ENCODE results near the gene OXNAD1. TPM values are rescaled to one million over a fixed set of nuclear protein-coding genes. Genes with fewer than 3 reads are reported as not detected.

OXNAD1 gene
- total RNA-seq, 1 experiment from 2014 or later = 18.5 TPM

GRCh38 chr3:16248556-16248955 lies 16.5 kb upstream of the OXNAD1 start:
- ChIA-PET CTCF (interaction anchor here (0.6 to 1.1 kb wide), 5 partner anchors 70 to 1084 kb away, joined by 3 to 15 read pairs (median 7); no protein-coding TSS in a partner anchor), POLR2A (ENCODE audit: unreplicated experiment) (no interaction called here)
- Histone ChIP-seq H3K4me1 (replicated peaks; ENCODE audit: insufficient read depth) (no peaks in the 10 kb centered on the region), H3K9me3 (ENCODE audit: insufficient read depth, low read depth) (no peaks in the 10 kb centered on the region), H3K4me3 (no peak overlapping the region), H3K27me3 (ENCODE audit: insufficient read depth, low read depth) (no peaks in the 10 kb centered on the region), H3K9me2 (ENCODE audit: insufficient read depth) (no peaks in the 10 kb centered on the region), H3K36me3 (ENCODE audit: low read depth) (no peaks in the 10 kb centered on the region), H3K4me2 (no peak overlapping the region), H4K20me1 (ENCODE audit: insufficient read depth) (no peaks in the 10 kb centered on the region), H3K27ac (no peak overlapping the region), H3F3A (ENCODE audit: insufficient read depth, low read depth) (peaks cover 4% of the 10 kb centered on the region; the same call in 1 of the 2 replicates), H2AFZ (no peak overlapping the region), H3K79me2 (ENCODE audit: low read depth) (no peaks in the 10 kb centered on the region)
- no TSS peak for BruUV-seq (replicated peaks)
- intact Hi-C loops (cut with micrococcal nuclease; ENCODE audit: unreplicated experiment) = loop anchor here (5.0 to 10.0 kb wide), 5 partner anchors 46 to 1321 kb away; partner anchors contain the start of genes BTD and HACL1
- DNase-seq = no peak
- TF ChIP-seq CTCF (conservative IDR thresholded peaks at IDR 0.05) = no peak
- TF ChIP-seq EZH2 (IDR thresholded peaks at IDR 0.05; ENCODE audit: low read depth) = no peak

- Histone ChIP-seq H3K27ac (no peak overlapping the region), H3K9me2 (ENCODE audit: insufficient read depth) (no peaks in the 10 kb centered on the region), H3K9me3 (ENCODE audit: insufficient read depth, low read depth) (no peaks in the 10 kb centered on the region), H3K4me2 (no peak overlapping the region), H3F3A (ENCODE audit: insufficient read depth, low read depth) (peaks cover 1% of the 10 kb centered on the region; the same call in 1 of the 2 replicates), H3K4me3 (no peak overlapping the region), H2AFZ (no peak overlapping the region), H3K36me3 (ENCODE audit: low read depth) (no peaks in the 10 kb centered on the region), H3K27me3 (ENCODE audit: insufficient read depth, low read depth) (no peaks in the 10 kb centered on the region), H3K4me1 (replicated peaks; ENCODE audit: insufficient read depth) (no peaks in the 10 kb centered on the region), H4K20me1 (ENCODE audit: insufficient read depth) (no peaks in the 10 kb centered on the region), H3K79me2 (ENCODE audit: low read depth) (no peaks in the 10 kb centered on the region)
- ChIA-PET CTCF (no interaction called here), POLR2A (ENCODE audit: unreplicated experiment) (no interaction called here)
- DNase-seq = peak in 1 of 2 experiments; percentile 10
- BruUV-seq (replicated peaks) = no TSS peak
- intact Hi-C loops (cut with micrococcal nuclease; ENCODE audit: unreplicated experiment) = loop anchor here (5.0 to 10.0 kb wide), 5 partner anchors 47 to 1322 kb away; partner anchors contain the start of genes BTD and HACL1
- TF ChIP-seq CTCF (conservative IDR thresholded peaks at IDR 0.05) (peak; percentile 67), EZH2 (IDR thresholded peaks at IDR 0.05; ENCODE audit: low read depth) (no peak)
These were observed 15.7 kb upstream of the OXNAD1 start for GRCh38 chr3:16249336-16249735.

GRCh38 chr3:16249886-16250285 lies 15.1 kb upstream of the OXNAD1 start:
- no peak overlapping the region for H3K27ac ChIP-seq
- no peaks in the 10 kb centered on the region for H3K27me3 ChIP-seq (ENCODE audit: insufficient read depth, low read depth)
- H3K4me3 ChIP-seq = no peak overlapping the region
- BruUV-seq (replicated peaks) = no TSS peak
- H3K9me2 ChIP-seq (ENCODE audit: insufficient read depth) = no peaks in the 10 kb centered on the region
- H3K4me2 ChIP-seq = no peak overlapping the region
- H3F3A ChIP-seq (ENCODE audit: insufficient read depth, low read depth) = no peaks in the 10 kb centered on the region
- H2AFZ ChIP-seq = no peak overlapping the region
- H3K36me3 ChIP-seq (ENCODE audit: low read depth) = no peaks in the 10 kb centered on the region
- ChIA-PET CTCF (no interaction called here), POLR2A (ENCODE audit: unreplicated experiment) (no interaction called here)
- no peaks in the 10 kb centered on the region for H3K4me1 ChIP-seq (replicated peaks; ENCODE audit: insufficient read depth)
- H4K20me1 ChIP-seq (ENCODE audit: insufficient read depth) = no peaks in the 10 kb centered on the region
- DNase-seq = no peak
- TF ChIP-seq CTCF (conservative IDR thresholded peaks at IDR 0.05) (no peak), EZH2 (IDR thresholded peaks at IDR 0.05; ENCODE audit: low read depth) (no peak)
- H3K79me2 ChIP-seq (ENCODE audit: low read depth) = no peaks in the 10 kb centered on the region
- H3K9me3 ChIP-seq (ENCODE audit: insufficient read depth, low read depth) = no peaks in the 10 kb centered on the region
- intact Hi-C loops (cut with micrococcal nuclease; ENCODE audit: unreplicated experiment) = loop anchor here (5.0 to 10.0 kb wide), 5 partner anchors 48 to 1323 kb away; partner anchors contain the start of genes BTD and HACL1
